ENCODE results near the gene SUMF2. TPM values are rescaled to one million over a fixed set of nuclear protein-coding genes. Genes with fewer than 3 reads are reported as not detected.

SUMF2 gene
- total and polyA plus RNA-seq, 2 donors (not counting 3 experiments of a cell fraction or from before 2014, with no cell fraction given): 91.3 to 110 TPM

DNA sequence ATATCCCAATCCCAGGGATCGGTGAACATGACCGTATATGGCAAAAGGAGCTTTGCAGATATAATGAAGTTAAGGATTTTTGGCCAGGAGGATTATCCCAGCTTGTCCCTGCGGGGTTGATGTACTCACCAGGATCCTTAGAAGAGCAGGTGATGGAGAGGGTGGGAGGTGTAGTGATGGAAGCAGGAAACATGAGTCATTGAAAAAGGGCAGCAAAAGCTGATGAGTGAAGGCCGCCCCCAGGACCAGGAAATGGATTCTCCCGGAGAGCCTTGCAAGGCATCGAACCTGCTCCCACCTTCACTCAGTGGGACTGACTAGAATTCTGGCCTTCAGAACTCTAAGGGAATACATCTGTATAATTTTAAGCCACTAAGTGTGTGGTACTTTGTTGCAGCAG lies 57.4 kb downstream of the SUMF2 start:
- H3K4me1 ChIP-seq (ENCODE audit: control insufficient read depth, extremely low read depth, insufficient read depth, low read length): no peaks in the 10 kb centered on the region
- no peak overlapping the region for H3K4me3 ChIP-seq (replicated peaks in 1 of 3; ENCODE audit: insufficient read depth in 1 of 3, low read depth in 1 of 3, low read length in 3 of 3)
- no peaks in the 10 kb centered on the region for H3K79me2 ChIP-seq (ENCODE audit: control insufficient read depth, insufficient read depth, low read length)
- peaks cover 0 to 2% of the 10 kb centered on the region in 2 experiments for H3K27me3 ChIP-seq (ENCODE audit: control insufficient read depth in 2 of 2, insufficient read depth in 2 of 2, low read length in 2 of 2)
- no peaks in the 10 kb centered on the region for H3K9me1 ChIP-seq (replicated peaks; ENCODE audit: control insufficient read depth, extremely low read depth, insufficient read depth, low read length)
- no peak overlapping the region for H3K4me2 ChIP-seq (ENCODE audit: insufficient read depth, low read length)
- DNase-seq (ENCODE audit: low read depth, low spot score) (no peak), FAIRE-seq (no peak)
- no TSS peak for BruUV-seq (replicated peaks)
- H3K9me3 ChIP-seq (replicated peaks; ENCODE audit: control insufficient read depth, insufficient read depth, low read length): no peaks in the 10 kb centered on the region
- intact Hi-C loops (cut with micrococcal nuclease): no loop called here
- no peak overlapping the region for H3K9ac ChIP-seq (replicated peaks; ENCODE audit: extremely low read depth, insufficient read depth, low read length)
- H3K27ac ChIP-seq (ENCODE audit: insufficient read depth, low read depth, low read length): no peak overlapping the region
- ChIA-PET POLR2A (no interaction called here), CTCF (no interaction called here)
- no peak for TF ChIP-seq POLR2AphosphoS5 (IDR thresholded peaks at IDR 0.05; ENCODE audit: insufficient read depth, low read depth, low read length)
- no peak for TF ChIP-seq POLR2A (IDR thresholded peaks at IDR 0.05; ENCODE audit: low read depth, low read length)
- no peak for TF ChIP-seq JUN (IDR thresholded peaks at IDR 0.05; ENCODE audit: borderline replicate concordance, insufficient read depth, insufficient read length, low read depth)
- TF ChIP-seq, protein P1, sequence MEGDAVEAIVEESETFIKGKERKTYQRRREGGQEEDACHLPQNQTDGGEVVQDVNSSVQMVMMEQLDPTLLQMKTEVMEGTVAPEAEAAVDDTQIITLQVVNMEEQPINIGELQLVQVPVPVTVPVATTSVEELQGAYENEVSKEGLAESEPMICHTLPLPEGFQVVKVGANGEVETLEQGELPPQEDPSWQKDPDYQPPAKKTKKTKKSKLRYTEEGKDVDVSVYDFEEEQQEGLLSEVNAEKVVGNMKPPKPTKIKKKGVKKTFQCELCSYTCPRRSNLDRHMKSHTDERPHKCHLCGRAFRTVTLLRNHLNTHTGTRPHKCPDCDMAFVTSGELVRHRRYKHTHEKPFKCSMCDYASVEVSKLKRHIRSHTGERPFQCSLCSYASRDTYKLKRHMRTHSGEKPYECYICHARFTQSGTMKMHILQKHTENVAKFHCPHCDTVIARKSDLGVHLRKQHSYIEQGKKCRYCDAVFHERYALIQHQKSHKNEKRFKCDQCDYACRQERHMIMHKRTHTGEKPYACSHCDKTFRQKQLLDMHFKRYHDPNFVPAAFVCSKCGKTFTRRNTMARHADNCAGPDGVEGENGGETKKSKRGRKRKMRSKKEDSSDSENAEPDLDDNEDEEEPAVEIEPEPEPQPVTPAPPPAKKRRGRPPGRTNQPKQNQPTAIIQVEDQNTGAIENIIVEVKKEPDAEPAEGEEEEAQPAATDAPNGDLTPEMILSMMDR (IDR thresholded peaks at IDR 0.05; ENCODE audit: extremely low read depth in 1 of 2, insufficient read depth in 1 of 2, low read depth in 1 of 2, low read length in 2 of 2): no peak
- TF ChIP-seq GATA2 (IDR thresholded peaks at IDR 0.05; ENCODE audit: insufficient read depth, insufficient read length, low read depth, low read length): no peak
- no peak for TF ChIP-seq FOS (IDR thresholded peaks at IDR 0.05; ENCODE audit: borderline replicate concordance, insufficient read depth, low read length)
- TF ChIP-seq MYC (IDR thresholded peaks at IDR 0.05; ENCODE audit: low read depth, low read length): no peak
- TF ChIP-seq, protein P2, sequence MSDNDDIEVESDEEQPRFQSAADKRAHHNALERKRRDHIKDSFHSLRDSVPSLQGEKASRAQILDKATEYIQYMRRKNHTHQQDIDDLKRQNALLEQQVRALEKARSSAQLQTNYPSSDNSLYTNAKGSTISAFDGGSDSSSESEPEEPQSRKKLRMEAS (IDR thresholded peaks at IDR 0.05; ENCODE audit: insufficient read depth, insufficient read length): no peak
- no peak for TF ChIP-seq EZH2 (IDR thresholded peaks at IDR 0.05; ENCODE audit: borderline replicate concordance, low read depth, low read length, severe bottlenecking)
- no peaks in the 10 kb centered on the region for H3K36me3 ChIP-seq (ENCODE audit: control insufficient read depth in 2 of 2, extremely low read depth in 1 of 2, insufficient read depth in 2 of 2, low read length in 2 of 2)
- no peak overlapping the region for H2AFZ ChIP-seq (ENCODE audit: low read depth, low read length)
- H4K20me1 ChIP-seq (replicated peaks; ENCODE audit: control insufficient read depth, extremely low read depth, insufficient read depth, low read length): no peaks in the 10 kb centered on the region
- dilution Hi-C loops (cut with MboI; ENCODE audit: extremely low pct_ligation_motif_present, low sequenced_read_pairs): no loop called here
